Trophoblast cell (in vitro differentiated cells and primary cell): ENCODE measurements around the gene RAB44.

Experiments
- DNase-seq, 2 donors: peaks; one replicate each; pipeline ENCODE4 v3.0.0-alpha.2; 2016
- H2AFZ ChIP-seq: 2 replicates; pipeline ENCODE4 v1.6.1; 2013; ENCODE audit warnings: low read length, moderate library complexity, mild to moderate bottlenecking; ENCODE audit not compliant: insufficient read depth, poor library complexity
- H2AK5ac ChIP-seq: 2 replicates; pipeline ENCODE4 v1.6.1; 2013; ENCODE audit warnings: mild to moderate bottlenecking, low read length
- H2BK120ac ChIP-seq: 2 replicates; pipeline ENCODE4 v1.6.1; 2013; ENCODE audit warnings: low read length, mild to moderate bottlenecking, moderate library complexity; ENCODE audit not compliant: insufficient read depth, poor library complexity
- H2BK12ac ChIP-seq: 2 replicates; pipeline ENCODE4 v1.6.1; 2013; ENCODE audit warnings: mild to moderate bottlenecking, low read length, moderate library complexity
- H2BK5ac ChIP-seq: 2 replicates; pipeline ENCODE4 v1.6.1; 2013; ENCODE audit warnings: low read length, low read depth, moderate library complexity, mild to moderate bottlenecking; ENCODE audit not compliant: poor library complexity
- H3K14ac ChIP-seq: 2 replicates; pipeline ENCODE4 v1.6.1; 2013; ENCODE audit warnings: mild to moderate bottlenecking, low read length
- H3K18ac ChIP-seq: 2 replicates; pipeline ENCODE4 v1.6.1; 2013; ENCODE audit warnings: mild to moderate bottlenecking, low read length
- H3K23ac ChIP-seq: 2 replicates; pipeline ENCODE4 v1.6.1; 2013; ENCODE audit warnings: low read length
- H3K27ac ChIP-seq: 2 replicates; pipeline ENCODE4 v1.5.1; 2013; ENCODE audit warnings: low read depth, mild to moderate bottlenecking, inconsistent platforms, low read length, moderate library complexity
- H3K27me3 ChIP-seq: 2 replicates; pipeline ENCODE4 v1.6.1; 2013; ENCODE audit warnings: inconsistent platforms, mild to moderate bottlenecking, low read length, moderate library complexity; ENCODE audit not compliant: insufficient read depth
- H3K36me3 ChIP-seq, 2 experiments: 1 replicate in 1 of 2; 2 replicates in 1 of 2; pipeline ENCODE4 v1.6.1; 2013; ENCODE audit warnings: low read length in 2 of 2, mild to moderate bottlenecking in 2 of 2, moderate library complexity in 1 of 2; ENCODE audit not compliant: insufficient read depth in 2 of 2, control insufficient read depth in 1 of 2
- H3K4ac ChIP-seq: 2 replicates; pipeline ENCODE4 v1.6.1; 2013; ENCODE audit warnings: low read depth, mild to moderate bottlenecking, low read length, moderate library complexity
- H3K4me1 ChIP-seq, 2 experiments: 1 replicate in 1 of 2; 2 replicates in 1 of 2; pipeline ENCODE4 v1.6.1; 2013; ENCODE audit warnings: low read length in 2 of 2, mild to moderate bottlenecking in 2 of 2, moderate library complexity in 1 of 2; ENCODE audit not compliant: insufficient read depth in 2 of 2, control insufficient read depth in 1 of 2
- H3K4me2 ChIP-seq: 2 replicates; pipeline ENCODE4 v1.6.1; 2013; ENCODE audit warnings: inconsistent platforms, mild to moderate bottlenecking, low read length, moderate library complexity
- H3K4me3 ChIP-seq: 2 replicates; pipeline ENCODE4 v1.5.1; 2013; ENCODE audit warnings: mild to moderate bottlenecking, low read depth, low read length, inconsistent platforms
- H3K79me1 ChIP-seq: one replicate; pipeline ENCODE4 v1.6.1; 2013; ENCODE audit warnings: low read length
- H3K79me2 ChIP-seq: 2 replicates; pipeline ENCODE4 v1.6.1; 2013; ENCODE audit warnings: low read length, mild to moderate bottlenecking; ENCODE audit not compliant: control insufficient read depth, insufficient read depth, poor library complexity
- H3K9ac ChIP-seq: 2 replicates; pipeline ENCODE4 v1.6.1; 2013; ENCODE audit warnings: mild to moderate bottlenecking, low read length
- H3K9me3 ChIP-seq: 2 replicates; pipeline ENCODE4 v1.6.1; 2013; ENCODE audit warnings: low read depth, mild to moderate bottlenecking, control low read depth, inconsistent platforms, low read length; ENCODE audit not compliant: insufficient read depth
- H4K12ac ChIP-seq: 2 replicates; pipeline ENCODE4 v1.6.1; 2013; ENCODE audit warnings: low read depth, mild to moderate bottlenecking, low read length, moderate library complexity
- H4K8ac ChIP-seq: 2 replicates; pipeline ENCODE4 v1.6.1; 2013; ENCODE audit warnings: low read depth, mild to moderate bottlenecking, low read length, moderate library complexity
- H4K91ac ChIP-seq: one replicate; pipeline ENCODE4 v1.6.1; 2013; ENCODE audit warnings: low read depth, mild to moderate bottlenecking, low read length, moderate library complexity
- WGBS: extraction: QIAGEN DNeasy Blood & Tissue Kit; methylation state at CpG from one replicate; pipeline ENCODE4 v1.1.7; 2013; ENCODE audit warnings: missing lambda C conversion rate; ENCODE audit not compliant: insufficient read length, insufficient coverage; ENCODE audit errors: extremely low coverage; 5-methylcytosine and 5-hydroxymethylcytosine counted together

RAB44 gene

GRCh38 chr6:36766399-36766945 lies 68.8 kb downstream of the RAB44 start:
- Histone ChIP-seq H3K36me3 (no peaks in the 10 kb centered on the region), H2BK120ac (no peak overlapping the region), H3K4ac (no peak overlapping the region), H3K23ac (no peak overlapping the region), H3K4me1 (peaks cover 0 to 9% of the 10 kb centered on the region in 2 experiments), H2BK5ac (no peak overlapping the region), H3K18ac (no peak overlapping the region), H2AK5ac (no peak overlapping the region), H4K91ac (no peak overlapping the region), H3K9me3 (no peaks in the 10 kb centered on the region), H3K4me3 (no peak overlapping the region), H3K14ac (no peak overlapping the region), H3K79me2 (no peaks in the 10 kb centered on the region), H2AFZ (no peak overlapping the region), H2BK12ac (no peak overlapping the region), H3K9ac (no peak overlapping the region), H4K12ac (no peak overlapping the region), H3K27me3 (no peaks in the 10 kb centered on the region), H3K4me2 (no peak overlapping the region), H3K27ac (no peak overlapping the region), H4K8ac (no peak overlapping the region), H3K79me1 (peaks cover 3% of the 10 kb centered on the region)
- no peak for DNase-seq
- no CpG with 5 or more reads among the region's 10 CpGs for WGBS

- Histone ChIP-seq H2BK12ac (no peak overlapping the region), H2AK5ac (no peak overlapping the region), H2BK120ac (no peak overlapping the region), H3K14ac (no peak overlapping the region), H2AFZ (no peak overlapping the region), H3K79me1 (peaks cover 3% of the 10 kb centered on the region), H2BK5ac (no peak overlapping the region), H3K18ac (no peak overlapping the region), H3K9ac (no peak overlapping the region), H3K79me2 (no peaks in the 10 kb centered on the region), H3K27me3 (no peaks in the 10 kb centered on the region), H3K23ac (no peak overlapping the region), H3K4ac (no peak overlapping the region), H3K27ac (no peak overlapping the region), H3K4me1 (peaks cover 0 to 12% of the 10 kb centered on the region in 2 experiments), H3K9me3 (no peaks in the 10 kb centered on the region), H3K36me3 (no peaks in the 10 kb centered on the region), H3K4me2 (no peak overlapping the region), H4K8ac (no peak overlapping the region), H4K91ac (no peak overlapping the region), H4K12ac (no peak overlapping the region), H3K4me3 (no peak overlapping the region)
- no CpG with 5 or more reads among the region's 7 CpGs for WGBS
- DNase-seq, result peak; percentile 92 to 95
Measured at GRCh38 chr6:36769183-36769675, 71.6 kb downstream of the RAB44 start.

- WGBS, result no CpG with 5 or more reads among the region's 18 CpGs
- no peak overlapping the region for H3K14ac ChIP-seq
- no peaks in the 10 kb centered on the region for H3K79me2 ChIP-seq
- no peak overlapping the region for H3K18ac ChIP-seq
- H3K9ac ChIP-seq, result no peak overlapping the region
- no peak overlapping the region for H4K12ac ChIP-seq
- H2AFZ ChIP-seq, result no peak overlapping the region
- no peaks in the 10 kb centered on the region for H3K36me3 ChIP-seq
- no peak overlapping the region for H4K91ac ChIP-seq
- H3K9me3 ChIP-seq, result no peaks in the 10 kb centered on the region
- H4K8ac ChIP-seq, result peak overlapping the region; percentile 6
- H3K4me1 ChIP-seq, result peaks cover 0 to 12% of the 10 kb centered on the region in 2 experiments
- no peak overlapping the region for H3K27ac ChIP-seq
- no peak overlapping the region for H3K4me2 ChIP-seq
- H3K27me3 ChIP-seq, result no peaks in the 10 kb centered on the region
- H2BK5ac ChIP-seq, result no peak overlapping the region
- no peak overlapping the region for H3K23ac ChIP-seq
- H2BK120ac ChIP-seq, result no peak overlapping the region
- H3K4ac ChIP-seq, result no peak overlapping the region
- H2BK12ac ChIP-seq, result no peak overlapping the region
- H2AK5ac ChIP-seq, result no peak overlapping the region
- H3K4me3 ChIP-seq, result no peak overlapping the region
- H3K79me1 ChIP-seq, result peaks cover 3% of the 10 kb centered on the region
- no peak for DNase-seq
Measured at GRCh38 chr6:36769676-36770499, 72.3 kb downstream of the RAB44 start.

- Histone ChIP-seq H2BK120ac (no peak overlapping the region), H3K14ac (no peak overlapping the region), H3K9ac (no peak overlapping the region), H3K79me1 (peaks cover 3% of the 10 kb centered on the region), H3K23ac (no peak overlapping the region), H4K12ac (no peak overlapping the region), H3K4me3 (no peak overlapping the region), H3K36me3 (no peaks in the 10 kb centered on the region), H3K27me3 (no peaks in the 10 kb centered on the region), H3K9me3 (no peaks in the 10 kb centered on the region), H3K79me2 (no peaks in the 10 kb centered on the region), H3K4me2 (no peak overlapping the region), H3K4ac (no peak overlapping the region), H2BK12ac (no peak overlapping the region), H2AK5ac (no peak overlapping the region), H3K27ac (no peak overlapping the region), H4K8ac (no peak overlapping the region), H3K18ac (no peak overlapping the region), H3K4me1 (peaks cover 0 to 12% of the 10 kb centered on the region in 2 experiments), H4K91ac (no peak overlapping the region), H2BK5ac (no peak overlapping the region), H2AFZ (no peak overlapping the region)
- WGBS, result no CpG with 5 or more reads among the region's 2 CpGs
- no peak for DNase-seq
Measured at GRCh38 chr6:36771145-36771544, 73.5 kb downstream of the RAB44 start.
